HepG2 (cell line): Measurements from ENCODE around the gene MTSS2. TPM values are rescaled to one million over a fixed set of nuclear protein-coding genes. Genes with fewer than 3 reads are reported as not detected.
A peak's percentile ranks its signal among the peaks of the same experiment; 100 is the strongest.

ENCODE experiments used
- ATF1 ChIP-seq: IDR thresholded peaks from 2 replicates; pipeline ENCODE4 v1.6.1; 2016; ENCODE audit warnings: mild to moderate bottlenecking, control low read depth
- CBX5 ChIP-seq: sonication (generic); formaldehyde crosslinking; IDR thresholded peaks from 2 replicates; pipeline ENCODE4 v1.4.0; 2020; ENCODE audit warnings: missing genetic modification reagents, borderline replicate concordance
- EEA1 ChIP-seq: sonication (generic); formaldehyde crosslinking; IDR thresholded peaks from 2 replicates; pipeline ENCODE4 v1.5.1; 2020; ENCODE audit warnings: mild to moderate bottlenecking, missing genetic modification reagents, borderline replicate concordance
- FIP1L1 ChIP-seq: fragments of 200-400 bp; formaldehyde crosslinking; IDR thresholded peaks from 2 replicates; pipeline ENCODE4 v1.6.1; 2018; ENCODE audit warnings: low read depth, mild to moderate bottlenecking, low read length, moderate library complexity, borderline replicate concordance; ENCODE audit not compliant: insufficient read depth
- HNRNPL ChIP-seq: fragments of 200-400 bp; formaldehyde crosslinking; IDR thresholded peaks from 2 replicates; pipeline ENCODE4 v1.6.1; 2017; ENCODE audit warnings: mild to moderate bottlenecking, low read depth, low read length
- MAZ ChIP-seq, 2 experiments: sonication (generic) in 1 of 2; formaldehyde crosslinking in 1 of 2; IDR thresholded peaks; 2 replicates each; pipeline versions ENCODE4 v1.5.0 to v1.6.1; 2012 to 2020; ENCODE audit warnings: low read depth in 2 of 2, mild to moderate bottlenecking in 2 of 2, borderline replicate concordance in 1 of 2, improper control_type of control experiment in 1 of 2, low read length in 1 of 2, missing genetic modification reagents in 1 of 2, moderate library complexity in 1 of 2
- NCOA1 ChIP-seq: sonication (generic); formaldehyde crosslinking; IDR thresholded peaks from 2 replicates; pipeline ENCODE4 v1.9.0; 2021; ENCODE audit warnings: missing genetic modification reagents
- NR2C2 ChIP-seq: sonication (generic); formaldehyde crosslinking; IDR thresholded peaks from 2 replicates; pipeline ENCODE4 v1.4.0; 2020; ENCODE audit warnings: missing genetic modification reagents, mild to moderate bottlenecking, moderate library complexity, borderline replicate concordance
- RFXAP ChIP-seq: sonication (generic); formaldehyde crosslinking; IDR thresholded peaks from 2 replicates; pipeline ENCODE4 v1.4.0; 2020; ENCODE audit warnings: missing genetic modification reagents, borderline replicate concordance
- SCMH1 ChIP-seq: sonication (generic); formaldehyde crosslinking; IDR thresholded peaks from 2 replicates; pipeline ENCODE4 v1.9.0; 2021; ENCODE audit warnings: missing genetic modification reagents, mild to moderate bottlenecking, borderline replicate concordance
- TOPORS ChIP-seq: sonication (generic); formaldehyde crosslinking; IDR thresholded peaks from 2 replicates; pipeline ENCODE4 v1.8.0; 2023; ENCODE audit warnings: mild to moderate bottlenecking, missing genetic modification reagents
- ZNF44 ChIP-seq: sonication (generic); formaldehyde crosslinking; IDR thresholded peaks from 2 replicates; pipeline ENCODE4 v1.5.1; 2020; ENCODE audit warnings: mild to moderate bottlenecking, missing genetic modification reagents
- ZNF567 ChIP-seq: sonication (generic); formaldehyde crosslinking; IDR thresholded peaks from 2 replicates; pipeline ENCODE4 v1.8.1; 2023; ENCODE audit warnings: mild to moderate bottlenecking, missing genetic modification reagents, borderline replicate concordance
- ZNF629 ChIP-seq: sonication (generic); formaldehyde crosslinking; conservative IDR thresholded peaks from 2 replicates; pipeline ENCODE4 v1.5.0; 2020; ENCODE audit warnings: missing genetic modification reagents
- polyA plus RNA-seq, 8 experiments: library from polyadenylated mRNA; depleted of rRNA in 3 of 8; stranded (reverse) in 7 of 8; unstranded in 1 of 8; fragments of >200 nt; fragmentation: Illumina TruSeq in 4 of 8; extraction: Trizol in 4 of 8; gene quantifications; 2 replicates each; pipeline versions ENCODE4 v1.2.1 to v1.2.3, GENCODE V29; 2011 to 2016; ENCODE audit warnings: low read depth in 4 of 8, missing spikeins in 1 of 8, mixed read lengths in 1 of 8; ENCODE audit not compliant: insufficient read depth in 1 of 8
- total RNA-seq, 5 experiments: library from RNA; depleted of rRNA; stranded (reverse); fragments of >200 nt; fragmentation: Illumina TruSeq; extraction: Trizol; gene quantifications; 2 replicates each; pipeline ENCODE4 v1.2.3, GENCODE V29; 2016; ENCODE audit warnings: low read depth in 1 of 5
- TF ChIP-seq, protein P1 (sequence below): sonication (generic); formaldehyde crosslinking; IDR thresholded peaks from 2 replicates; pipeline ENCODE4 v1.4.0; 2020; ENCODE audit warnings: mild to moderate bottlenecking, missing genetic modification reagents
- TF ChIP-seq, protein P2 (sequence below): sonication (generic); formaldehyde crosslinking; IDR thresholded peaks from 2 replicates; pipeline ENCODE4 v1.4.0; 2020; ENCODE audit warnings: missing genetic modification reagents
- TF ChIP-seq, protein P3 (sequence below): sonication (generic); formaldehyde crosslinking; IDR thresholded peaks from 2 replicates; pipeline ENCODE4 v1.4.0; 2020; ENCODE audit warnings: missing genetic modification reagents
- TF ChIP-seq, protein P4 (sequence below): sonication (generic); formaldehyde crosslinking; conservative IDR thresholded peaks from 2 replicates; pipeline ENCODE4 v1.4.0; 2020; ENCODE audit warnings: missing genetic modification reagents

The MTSS2 gene
- total and polyA plus RNA-seq, 2 of the 13 experiments (the other 11 are each of a cell fraction or from before 2014, with no cell fraction given) = 132 to 242 TPM

DNA sequence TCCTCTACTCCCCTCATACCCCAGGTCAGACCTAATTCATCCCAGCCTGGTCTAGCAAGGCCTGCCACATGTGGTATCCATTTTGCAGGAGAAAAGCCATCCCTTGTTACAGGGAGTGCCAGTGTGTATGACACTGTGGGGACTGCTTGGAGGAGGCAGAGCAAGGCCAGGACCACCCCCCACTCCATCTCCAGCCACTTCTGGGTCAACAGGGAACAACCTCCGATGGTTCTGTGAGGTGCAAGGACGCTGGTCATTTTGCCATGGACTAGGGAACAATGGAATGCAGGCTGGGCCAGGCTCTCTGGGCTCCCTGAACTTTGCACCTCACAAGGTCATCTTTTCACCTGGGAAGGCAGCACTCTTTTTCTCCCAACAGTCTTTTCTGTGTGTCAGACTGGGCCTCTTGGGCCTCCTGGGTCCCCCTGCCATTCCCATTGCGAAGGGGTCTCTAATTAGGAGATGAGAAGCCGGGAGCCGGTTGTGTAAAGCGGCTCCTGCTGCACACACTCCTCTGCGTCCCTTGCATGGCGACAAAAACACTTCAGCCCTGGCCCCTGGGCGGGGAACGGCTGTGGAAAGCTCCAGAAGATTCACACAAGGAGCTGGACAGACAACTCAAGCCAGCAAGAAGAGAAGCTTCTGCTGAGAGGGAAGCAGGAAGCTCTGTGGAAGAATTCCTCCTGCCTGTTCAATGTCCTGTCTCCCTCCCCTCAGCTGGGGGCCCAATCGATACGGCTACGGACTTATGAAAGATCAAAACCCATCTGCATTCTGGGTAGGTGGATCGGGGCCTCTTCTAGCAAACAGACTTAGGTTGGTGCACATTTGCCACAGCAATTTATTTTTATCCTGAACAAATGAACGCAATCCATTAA, 38.5 kb upstream of the MTSS2 start (continued):
- TF ChIP-seq, protein P1, sequence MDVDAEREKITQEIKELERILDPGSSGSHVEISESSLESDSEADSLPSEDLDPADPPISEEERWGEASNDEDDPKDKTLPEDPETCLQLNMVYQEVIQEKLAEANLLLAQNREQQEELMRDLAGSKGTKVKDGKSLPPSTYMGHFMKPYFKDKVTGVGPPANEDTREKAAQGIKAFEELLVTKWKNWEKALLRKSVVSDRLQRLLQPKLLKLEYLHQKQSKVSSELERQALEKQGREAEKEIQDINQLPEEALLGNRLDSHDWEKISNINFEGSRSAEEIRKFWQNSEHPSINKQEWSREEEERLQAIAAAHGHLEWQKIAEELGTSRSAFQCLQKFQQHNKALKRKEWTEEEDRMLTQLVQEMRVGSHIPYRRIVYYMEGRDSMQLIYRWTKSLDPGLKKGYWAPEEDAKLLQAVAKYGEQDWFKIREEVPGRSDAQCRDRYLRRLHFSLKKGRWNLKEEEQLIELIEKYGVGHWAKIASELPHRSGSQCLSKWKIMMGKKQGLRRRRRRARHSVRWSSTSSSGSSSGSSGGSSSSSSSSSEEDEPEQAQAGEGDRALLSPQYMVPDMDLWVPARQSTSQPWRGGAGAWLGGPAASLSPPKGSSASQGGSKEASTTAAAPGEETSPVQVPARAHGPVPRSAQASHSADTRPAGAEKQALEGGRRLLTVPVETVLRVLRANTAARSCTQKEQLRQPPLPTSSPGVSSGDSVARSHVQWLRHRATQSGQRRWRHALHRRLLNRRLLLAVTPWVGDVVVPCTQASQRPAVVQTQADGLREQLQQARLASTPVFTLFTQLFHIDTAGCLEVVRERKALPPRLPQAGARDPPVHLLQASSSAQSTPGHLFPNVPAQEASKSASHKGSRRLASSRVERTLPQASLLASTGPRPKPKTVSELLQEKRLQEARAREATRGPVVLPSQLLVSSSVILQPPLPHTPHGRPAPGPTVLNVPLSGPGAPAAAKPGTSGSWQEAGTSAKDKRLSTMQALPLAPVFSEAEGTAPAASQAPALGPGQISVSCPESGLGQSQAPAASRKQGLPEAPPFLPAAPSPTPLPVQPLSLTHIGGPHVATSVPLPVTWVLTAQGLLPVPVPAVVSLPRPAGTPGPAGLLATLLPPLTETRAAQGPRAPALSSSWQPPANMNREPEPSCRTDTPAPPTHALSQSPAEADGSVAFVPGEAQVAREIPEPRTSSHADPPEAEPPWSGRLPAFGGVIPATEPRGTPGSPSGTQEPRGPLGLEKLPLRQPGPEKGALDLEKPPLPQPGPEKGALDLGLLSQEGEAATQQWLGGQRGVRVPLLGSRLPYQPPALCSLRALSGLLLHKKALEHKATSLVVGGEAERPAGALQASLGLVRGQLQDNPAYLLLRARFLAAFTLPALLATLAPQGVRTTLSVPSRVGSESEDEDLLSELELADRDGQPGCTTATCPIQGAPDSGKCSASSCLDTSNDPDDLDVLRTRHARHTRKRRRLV (CRISPR knock-in tag) = no peak
- peak; percentile 94 for TF ChIP-seq MAZ (IDR thresholded peaks at IDR 0.05; ENCODE audit: borderline replicate concordance, low read depth, low read length)
- no peak for TF ChIP-seq MAZ (CRISPR knock-in tag; IDR thresholded peaks at IDR 0.05; ENCODE audit: low read depth)
- TF ChIP-seq, protein P2, sequence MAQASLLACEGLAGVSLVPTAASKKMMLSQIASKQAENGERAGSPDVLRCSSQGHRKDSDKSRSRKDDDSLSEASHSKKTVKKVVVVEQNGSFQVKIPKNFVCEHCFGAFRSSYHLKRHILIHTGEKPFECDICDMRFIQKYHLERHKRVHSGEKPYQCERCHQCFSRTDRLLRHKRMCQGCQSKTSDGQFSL (CRISPR knock-in tag) = peak; percentile 89
- no peak for TF ChIP-seq SCMH1
- TF ChIP-seq TOPORS = no peak
- peak; percentile 80; the same call in 1 of the 2 replicates for TF ChIP-seq NR2C2 (CRISPR knock-in tag)
- peak; percentile 51; the same call in 1 of the 2 replicates for TF ChIP-seq RFXAP (CRISPR knock-in tag)
- TF ChIP-seq EEA1 (CRISPR knock-in tag) = no peak; the same call in none of the 2 replicates
- 0 out of 2 replicates have a peak, but pooled peaks have one; percentile 57 for TF ChIP-seq ZNF44
- TF ChIP-seq FIP1L1 = no peak
- TF ChIP-seq, protein P3, sequence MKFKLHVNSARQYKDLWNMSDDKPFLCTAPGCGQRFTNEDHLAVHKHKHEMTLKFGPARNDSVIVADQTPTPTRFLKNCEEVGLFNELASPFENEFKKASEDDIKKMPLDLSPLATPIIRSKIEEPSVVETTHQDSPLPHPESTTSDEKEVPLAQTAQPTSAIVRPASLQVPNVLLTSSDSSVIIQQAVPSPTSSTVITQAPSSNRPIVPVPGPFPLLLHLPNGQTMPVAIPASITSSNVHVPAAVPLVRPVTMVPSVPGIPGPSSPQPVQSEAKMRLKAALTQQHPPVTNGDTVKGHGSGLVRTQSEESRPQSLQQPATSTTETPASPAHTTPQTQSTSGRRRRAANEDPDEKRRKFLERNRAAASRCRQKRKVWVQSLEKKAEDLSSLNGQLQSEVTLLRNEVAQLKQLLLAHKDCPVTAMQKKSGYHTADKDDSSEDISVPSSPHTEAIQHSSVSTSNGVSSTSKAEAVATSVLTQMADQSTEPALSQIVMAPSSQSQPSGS (CRISPR knock-in tag) = peak; percentile 38; the same call in 1 of the 2 replicates
- no peak for TF ChIP-seq NCOA1 (CRISPR knock-in tag)
- TF ChIP-seq HNRNPL = no peak
- no peak for TF ChIP-seq ZNF567 (CRISPR knock-in tag)
- TF ChIP-seq ZNF629 = 0 out of 2 replicates have a peak, but pooled peaks have one; percentile 4
- no peak for TF ChIP-seq ATF1 (CRISPR knock-in tag)
- TF ChIP-seq, protein P4, sequence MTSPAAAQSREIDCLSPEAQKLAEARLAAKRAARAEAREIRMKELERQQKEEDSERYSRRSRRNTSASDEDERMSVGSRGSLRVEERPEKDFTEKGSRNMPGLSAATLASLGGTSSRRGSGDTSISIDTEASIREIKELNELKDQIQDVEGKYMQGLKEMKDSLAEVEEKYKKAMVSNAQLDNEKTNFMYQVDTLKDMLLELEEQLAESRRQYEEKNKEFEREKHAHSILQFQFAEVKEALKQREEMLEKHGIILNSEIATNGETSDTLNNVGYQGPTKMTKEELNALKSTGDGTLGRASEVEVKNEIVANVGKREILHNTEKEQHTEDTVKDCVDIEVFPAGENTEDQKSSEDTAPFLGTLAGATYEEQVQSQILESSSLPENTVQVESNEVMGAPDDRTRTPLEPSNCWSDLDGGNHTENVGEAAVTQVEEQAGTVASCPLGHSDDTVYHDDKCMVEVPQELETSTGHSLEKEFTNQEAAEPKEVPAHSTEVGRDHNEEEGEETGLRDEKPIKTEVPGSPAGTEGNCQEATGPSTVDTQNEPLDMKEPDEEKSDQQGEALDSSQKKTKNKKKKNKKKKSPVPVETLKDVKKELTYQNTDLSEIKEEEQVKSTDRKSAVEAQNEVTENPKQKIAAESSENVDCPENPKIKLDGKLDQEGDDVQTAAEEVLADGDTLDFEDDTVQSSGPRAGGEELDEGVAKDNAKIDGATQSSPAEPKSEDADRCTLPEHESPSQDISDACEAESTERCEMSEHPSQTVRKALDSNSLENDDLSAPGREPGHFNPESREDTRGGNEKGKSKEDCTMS = no peak
- TF ChIP-seq CBX5 (CRISPR knock-in tag) = peak; percentile 65; the same call in 1 of the 2 replicates
